WTC11 (cell line): ENCODE data around the gene STRIT1.

Source experiments
- ATF3 ChIP-seq: sonication (generic); formaldehyde crosslinking; conservative IDR thresholded peaks from 2 replicates; pipeline ENCODE4 v1.8.1; 2022; ENCODE audit warnings: mild to moderate bottlenecking, missing genetic modification reagents
- CTCF ChIP-seq: fragments of 200-600 bp; IDR thresholded peaks from 2 replicates; pipeline ENCODE4 v1.8.0; 2022; ENCODE audit warnings: antibody characterized with exemption
- E2F5 ChIP-seq: sonication (generic); formaldehyde crosslinking; IDR thresholded peaks from 2 replicates; pipeline ENCODE4 v1.8.1; 2022; ENCODE audit warnings: mild to moderate bottlenecking, moderate library complexity, missing genetic modification reagents
- ELF4 ChIP-seq: sonication (generic); formaldehyde crosslinking; IDR thresholded peaks from 2 replicates; pipeline ENCODE4 v1.8.1; 2022; ENCODE audit warnings: low read depth, mild to moderate bottlenecking, moderate library complexity, missing genetic modification reagents
- JUN ChIP-seq: sonication (generic); formaldehyde crosslinking; IDR thresholded peaks from 2 replicates; pipeline ENCODE4 v1.8.0; 2023; ENCODE audit warnings: mild to moderate bottlenecking, missing genetic modification reagents
- NFYB ChIP-seq: sonication (generic); formaldehyde crosslinking; conservative IDR thresholded peaks from 2 replicates; pipeline ENCODE4 v1.8.0; 2022; ENCODE audit warnings: low read depth, missing genetic modification reagents
- TEAD1 ChIP-seq: sonication (generic); formaldehyde crosslinking; IDR thresholded peaks from 2 replicates; pipeline ENCODE4 v1.8.0; 2022; ENCODE audit warnings: mild to moderate bottlenecking, missing genetic modification reagents
- ZMAT4 ChIP-seq: fragments of 250-450 bp; sonication (Bioruptor Pico); IDR thresholded peaks from 2 replicates; pipeline ENCODE4 v1.9.0; 2021; ENCODE audit warnings: mild to moderate bottlenecking
- ZNF232 ChIP-seq: sonication (generic); formaldehyde crosslinking; IDR thresholded peaks from 2 replicates; pipeline ENCODE4 v1.8.0; 2022; ENCODE audit warnings: mild to moderate bottlenecking, missing genetic modification reagents

- no peak for TF ChIP-seq NFYB (CRISPR knock-in tag)
- no peak for TF ChIP-seq CTCF
- TF ChIP-seq TEAD1 (CRISPR knock-in tag) = no peak
- TF ChIP-seq ZMAT4 (CRISPR knock-in tag) = no peak
- TF ChIP-seq ELF4 (CRISPR knock-in tag) = no peak
- TF ChIP-seq ZNF232 (CRISPR knock-in tag) = no peak
- no peak for TF ChIP-seq E2F5 (CRISPR knock-in tag)
- TF ChIP-seq ATF3 = no peak
- no peak for TF ChIP-seq JUN (CRISPR knock-in tag)
Measured at GRCh38 chr3:155313916-155314315, 20.4 kb upstream of the STRIT1 start.
